ENCODE results near the gene HUS1. TPM values are rescaled to one million over a fixed set of nuclear protein-coding genes. Genes with fewer than 3 reads are reported as not detected.

Gene HUS1
- polyA plus RNA-seq, 3 donors, result 37.7 to 45.9 (median 38.8) TPM

GRCh38 chr7:47953822-47954221, 25.6 kb downstream of the HUS1 start:
- intact Hi-C loops (cut with micrococcal nuclease), result no loop called here
- TF ChIP-seq CTCF (IDR thresholded peaks at IDR 0.05), result no peak
- Histone ChIP-seq H3K4me3 (replicated peaks in 1 of 3; ENCODE audit: low read depth in 2 of 3, low read length in 3 of 3) (no peak overlapping the region), H4K20me1 (ENCODE audit: insufficient read depth, low read length) (peaks cover 9% of the 10 kb centered on the region), H3K36me3 (replicated peaks in 1 of 2; ENCODE audit: control insufficient read depth in 1 of 2, insufficient read depth in 2 of 2, low read length in 2 of 2) (peaks cover 11 to 30% of the 10 kb centered on the region in 2 donors), H3K9ac (ENCODE audit: insufficient read depth, low read length, poor library complexity, severe bottlenecking) (no peak overlapping the region), H2AFZ (ENCODE audit: insufficient read depth, low read depth, low read length, poor library complexity, severe bottlenecking) (no peak overlapping the region), H3K4me2 (replicated peaks; ENCODE audit: extremely low read depth, low read length, poor library complexity, severe bottlenecking) (no peak overlapping the region), H3K4me1 (ENCODE audit: control insufficient read depth in 1 of 2, insufficient read depth in 2 of 2, low read length in 2 of 2) (peaks cover 3 to 9% of the 10 kb centered on the region in 2 donors), H3K9me3 (replicated peaks in 1 of 2; ENCODE audit: control insufficient read depth in 1 of 2, insufficient read depth in 1 of 2, low read length in 2 of 2) (no peaks in the 10 kb centered on the region), H3K27me3 (ENCODE audit: control insufficient read depth in 2 of 2, insufficient read depth in 2 of 2, low read length in 2 of 2) (no peaks in the 10 kb centered on the region), H3K27ac (ENCODE audit: low read depth in 1 of 2, low read length in 2 of 2) (no peak overlapping the region), H3K79me2 (ENCODE audit: insufficient read depth, low read length) (no peaks in the 10 kb centered on the region)
- Mint-ChIP-seq H3K27me3 (ENCODE audit: low read depth in 3 of 3) (peaks cover 0 to 2% (median 1%) of the 10 kb centered on the region in 3 donors), H3K4me3 (no peak overlapping the region), H3K36me3 (peaks cover 26 to 32% of the 10 kb centered on the region in 2 donors), H3K9me3 (peaks cover 0 to 3% (median 0%) of the 10 kb centered on the region in 7 donors), H3K27ac (peak overlapping the region in 2 of 7 donors; percentile 46 to 64), H3K4me1 (peaks cover 10% of the 10 kb centered on the region)
- WGBS (ENCODE audit: insufficient coverage), result 96% methylated on average over 4 of the region's 4 CpGs
- no peak for DNase-seq

DNA sequence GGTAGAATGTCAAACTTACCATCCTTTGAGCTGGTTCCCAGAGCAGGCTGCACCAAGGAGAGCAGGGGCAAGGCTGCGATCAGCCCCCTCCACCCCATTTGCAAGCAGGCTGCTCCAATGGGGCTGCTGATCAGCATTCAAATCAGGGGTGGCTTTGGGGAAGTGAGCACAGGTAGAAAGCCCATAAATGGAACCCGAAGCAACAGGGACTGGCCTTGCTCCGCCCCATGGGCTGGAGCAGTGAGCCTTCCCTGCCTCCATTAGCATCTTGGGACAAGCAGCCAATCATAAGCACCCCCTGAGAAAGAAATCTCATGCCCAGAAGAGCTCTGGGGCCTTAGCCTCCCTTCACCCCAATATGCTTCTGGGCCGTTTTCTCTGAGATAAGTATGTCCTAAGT, 27.2 kb downstream of the HUS1 start:
- Mint-ChIP-seq H3K9me3 (peaks cover 0 to 1% (median 0%) of the 10 kb centered on the region in 7 donors), H3K36me3 (peaks cover 26% of the 10 kb centered on the region in 2 donors), H3K4me1 (peaks cover 7% of the 10 kb centered on the region), H3K4me3 (no peak overlapping the region), H3K27me3 (ENCODE audit: low read depth in 3 of 3) (peaks cover 2 to 4% (median 4%) of the 10 kb centered on the region in 3 donors), H3K27ac (no peak overlapping the region)
- Histone ChIP-seq H2AFZ (ENCODE audit: insufficient read depth, low read depth, low read length, poor library complexity, severe bottlenecking) (no peak overlapping the region), H3K4me3 (replicated peaks in 1 of 3; ENCODE audit: low read depth in 2 of 3, low read length in 3 of 3) (no peak overlapping the region), H3K4me1 (ENCODE audit: control insufficient read depth in 1 of 2, insufficient read depth in 2 of 2, low read length in 2 of 2) (peaks cover 3 to 6% of the 10 kb centered on the region in 2 donors), H3K79me2 (ENCODE audit: insufficient read depth, low read length) (no peaks in the 10 kb centered on the region), H4K20me1 (ENCODE audit: insufficient read depth, low read length) (peaks cover 9% of the 10 kb centered on the region), H3K27me3 (ENCODE audit: control insufficient read depth in 2 of 2, insufficient read depth in 2 of 2, low read length in 2 of 2) (no peaks in the 10 kb centered on the region), H3K27ac (ENCODE audit: low read depth in 1 of 2, low read length in 2 of 2) (no peak overlapping the region), H3K36me3 (replicated peaks in 1 of 2; ENCODE audit: control insufficient read depth in 1 of 2, insufficient read depth in 2 of 2, low read length in 2 of 2) (peaks cover 11 to 30% of the 10 kb centered on the region in 2 donors), H3K9ac (ENCODE audit: insufficient read depth, low read length, poor library complexity, severe bottlenecking) (no peak overlapping the region), H3K4me2 (replicated peaks; ENCODE audit: extremely low read depth, low read length, poor library complexity, severe bottlenecking) (no peak overlapping the region), H3K9me3 (replicated peaks in 1 of 2; ENCODE audit: control insufficient read depth in 1 of 2, insufficient read depth in 1 of 2, low read length in 2 of 2) (no peaks in the 10 kb centered on the region)
- intact Hi-C loops (cut with micrococcal nuclease), result no loop called here
- WGBS (ENCODE audit: insufficient coverage), result 100% methylated on average over 1 of the region's 4 CpGs
- no peak for TF ChIP-seq CTCF (IDR thresholded peaks at IDR 0.05)
- no peak for DNase-seq

All from CD14-positive monocyte (primary cell).